HG03039 (cell line): ENCODE measurements around the gene DGKZ.

ENCODE experiments used
- ATAC-seq: cut with Tn5 transposase; IDR thresholded peaks from one replicate; pipeline ENCODE4 v1.9.1; 2021; ENCODE audit warnings: mild to moderate bottlenecking, moderate library complexity; ENCODE audit not compliant: unreplicated experiment

DGKZ gene

DNA sequence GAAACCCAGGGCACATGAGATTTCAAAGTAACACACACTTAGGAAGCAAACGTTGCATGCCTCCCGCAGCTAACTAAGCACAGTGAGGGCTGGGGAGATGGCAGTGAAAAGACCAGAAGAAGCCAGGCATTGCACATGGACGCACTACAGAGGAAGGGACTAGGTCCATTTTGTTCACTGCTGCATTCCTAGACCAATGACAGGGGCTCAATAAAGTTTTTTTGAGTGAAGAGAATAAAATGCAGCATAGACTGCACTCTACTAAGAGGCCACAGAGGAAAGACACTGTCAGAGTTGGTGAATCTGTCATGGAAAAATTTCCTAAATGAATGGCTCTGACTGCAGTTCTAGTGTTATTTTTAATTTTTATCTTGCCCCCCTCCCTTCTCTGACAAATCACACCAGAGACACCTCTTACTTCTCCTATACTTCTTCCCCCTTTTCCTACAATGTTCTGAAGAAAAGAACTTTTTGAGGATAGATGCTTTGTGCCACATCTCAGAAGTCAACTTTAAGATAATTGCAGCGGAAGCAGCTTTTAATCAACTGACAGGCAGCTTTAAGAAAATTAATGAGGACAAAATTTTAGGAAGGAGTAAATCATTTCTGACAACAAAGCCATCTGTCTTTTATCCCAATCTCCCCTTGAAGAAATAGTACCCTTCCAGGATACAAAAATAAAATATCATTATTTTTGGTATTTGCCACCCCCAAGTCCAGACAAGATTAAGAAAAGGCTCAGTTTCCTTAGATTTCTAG is 79.1 kb downstream of the DGKZ start:
- ATAC-seq = no peak

DNA sequence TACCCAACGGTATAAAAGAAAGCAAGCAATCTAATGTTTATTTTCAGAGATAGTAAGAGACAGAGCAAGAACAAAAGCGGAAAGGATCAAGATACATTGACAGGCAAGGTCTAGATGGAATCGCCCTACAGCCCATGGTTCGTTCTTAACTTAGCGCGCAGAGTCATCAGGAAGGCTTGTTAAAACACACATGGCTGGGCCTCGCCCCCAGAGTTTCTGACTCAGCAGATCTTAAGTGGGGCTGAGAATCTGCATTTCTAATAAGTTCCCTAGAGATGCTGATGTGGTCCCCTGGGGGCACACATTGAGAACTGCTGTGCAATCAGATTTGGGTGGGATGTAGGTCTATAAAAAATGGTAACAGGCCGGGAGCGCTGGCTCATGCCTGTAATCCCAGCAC is 80.1 kb downstream of the DGKZ start:
- no peak for ATAC-seq

DNA sequence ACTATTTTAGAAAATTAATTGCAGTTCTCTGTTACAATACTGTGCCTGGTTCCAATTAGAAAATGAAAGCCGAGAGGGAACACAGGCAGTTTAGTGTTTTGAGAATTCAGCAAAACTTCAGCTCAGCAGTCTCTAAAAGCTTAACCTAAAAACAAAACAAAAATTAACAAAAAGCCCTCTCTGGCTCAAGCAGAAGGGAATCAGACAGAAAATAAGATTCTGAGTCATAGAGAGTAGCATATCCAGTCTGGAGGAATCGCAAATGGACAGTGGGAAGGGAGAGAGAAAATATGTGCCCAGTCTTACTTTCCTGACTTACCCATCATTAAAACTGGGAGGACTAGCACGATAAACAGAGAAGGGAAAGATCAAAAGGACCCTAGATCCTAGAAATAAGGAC is 82.5 kb downstream of the DGKZ start:
- ATAC-seq = no peak
